ENCODE measurements around the gene SRPX.

SRPX gene, protein sequence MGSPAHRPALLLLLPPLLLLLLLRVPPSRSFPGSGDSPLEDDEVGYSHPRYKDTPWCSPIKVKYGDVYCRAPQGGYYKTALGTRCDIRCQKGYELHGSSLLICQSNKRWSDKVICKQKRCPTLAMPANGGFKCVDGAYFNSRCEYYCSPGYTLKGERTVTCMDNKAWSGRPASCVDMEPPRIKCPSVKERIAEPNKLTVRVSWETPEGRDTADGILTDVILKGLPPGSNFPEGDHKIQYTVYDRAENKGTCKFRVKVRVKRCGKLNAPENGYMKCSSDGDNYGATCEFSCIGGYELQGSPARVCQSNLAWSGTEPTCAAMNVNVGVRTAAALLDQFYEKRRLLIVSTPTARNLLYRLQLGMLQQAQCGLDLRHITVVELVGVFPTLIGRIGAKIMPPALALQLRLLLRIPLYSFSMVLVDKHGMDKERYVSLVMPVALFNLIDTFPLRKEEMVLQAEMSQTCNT

DNA sequence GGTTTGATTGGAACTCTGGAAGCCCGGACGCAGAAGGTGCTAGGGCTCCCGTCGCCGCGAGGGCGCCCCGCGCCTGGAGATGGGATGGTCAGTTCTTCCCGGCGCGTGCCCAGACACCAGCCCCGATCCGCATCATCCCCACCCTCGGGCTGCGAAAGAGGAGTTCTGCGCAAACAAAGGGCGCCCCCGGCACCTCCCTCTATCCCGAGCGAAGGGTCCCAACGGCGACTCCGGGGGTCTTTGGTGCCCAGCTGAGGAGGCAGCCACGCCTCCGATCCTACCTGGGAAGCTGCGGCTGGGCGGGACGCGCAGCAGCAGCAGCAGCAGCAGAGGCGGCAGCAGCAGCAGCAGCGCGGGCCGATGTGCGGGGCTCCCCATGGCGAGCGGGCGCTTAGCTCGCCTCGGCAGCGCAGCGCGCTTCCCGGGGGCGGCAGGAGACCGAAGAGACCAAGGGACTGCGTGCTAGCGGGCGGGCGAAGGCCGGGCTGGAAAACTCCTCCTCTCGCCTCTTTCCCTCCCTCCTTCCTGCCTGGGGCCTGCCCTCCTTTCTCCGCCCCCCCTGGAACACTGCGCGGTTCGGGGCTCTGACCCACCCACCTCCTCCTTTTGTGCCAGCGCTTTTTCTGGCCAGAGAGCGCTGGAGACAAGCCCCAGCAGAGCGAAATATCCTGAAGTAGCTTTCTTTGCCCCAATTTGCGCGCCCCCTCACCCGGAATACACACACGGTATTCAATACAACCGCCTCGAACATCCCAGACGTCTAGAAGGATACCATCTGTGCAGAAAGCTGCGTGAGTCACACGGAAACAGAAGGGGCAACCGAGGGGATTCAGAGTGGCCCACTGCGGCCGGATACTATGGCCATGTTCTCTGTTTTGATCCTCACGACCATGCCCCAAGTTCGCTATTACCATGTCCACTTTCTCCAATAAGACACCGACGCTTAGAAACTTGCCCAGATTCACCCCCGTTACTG lies at the start of gene SRPX:
Gene SRPX, minus strand, starts transcription at position 457 of the 976 bp plus-strand sequence. Its CDS starts 79 bp downstream, at position 378.
- no peak for DNase-seq (ENCODE audit: low read depth in 2 of 2)

DNA sequence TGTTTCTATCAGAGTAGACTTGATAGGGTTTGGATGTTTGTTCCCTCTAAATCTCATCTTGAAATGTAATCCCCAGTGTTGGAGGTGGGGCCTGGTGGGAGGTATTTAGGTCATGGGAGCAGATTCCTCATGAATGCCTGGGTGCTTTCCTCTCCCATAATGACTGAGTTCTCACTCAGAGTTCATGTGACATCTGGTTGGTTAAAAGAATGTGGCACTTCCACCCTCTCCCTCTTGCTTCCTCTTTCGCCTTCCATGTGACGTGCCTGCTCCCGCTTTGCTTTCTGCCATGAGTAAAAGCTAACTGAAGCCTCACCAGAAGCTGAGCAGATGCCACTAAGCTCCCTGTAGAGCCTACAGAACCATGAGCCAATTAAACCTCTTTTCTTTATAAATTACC lies 47.3 kb upstream of the SRPX start:
- no peak for DNase-seq (ENCODE audit: low read depth in 2 of 2)

- DNase-seq (ENCODE audit: low read depth in 2 of 2) = no peak
Measured at GRCh38 chrX:38262715-38263620, 42.3 kb upstream of the SRPX start.

DNA sequence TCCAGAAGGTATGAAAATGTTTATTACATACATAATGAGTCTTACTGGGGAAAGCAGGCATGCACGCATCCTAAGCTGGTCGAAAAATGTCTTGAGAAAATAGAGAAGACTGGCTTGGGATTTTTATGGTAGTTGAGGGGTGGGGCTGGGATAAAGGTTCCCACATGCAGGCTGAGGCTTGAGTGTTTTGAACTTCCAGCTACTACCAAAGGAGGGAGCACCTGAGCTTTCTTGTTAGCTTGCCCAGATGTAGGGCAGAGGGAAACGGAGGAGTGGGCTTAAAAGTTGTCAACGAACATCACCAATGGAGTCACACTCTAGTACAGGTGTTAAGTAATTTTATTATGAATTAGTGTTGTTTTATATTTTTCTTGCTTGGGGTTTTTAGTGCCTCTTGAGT lies 39.6 kb upstream of the SRPX start:
- DNase-seq (ENCODE audit: low read depth in 2 of 2) = no peak

- no peak for DNase-seq (ENCODE audit: low read depth in 2 of 2)
Measured at GRCh38 chrX:38256019-38256418, 35.3 kb upstream of the SRPX start.

DNA sequence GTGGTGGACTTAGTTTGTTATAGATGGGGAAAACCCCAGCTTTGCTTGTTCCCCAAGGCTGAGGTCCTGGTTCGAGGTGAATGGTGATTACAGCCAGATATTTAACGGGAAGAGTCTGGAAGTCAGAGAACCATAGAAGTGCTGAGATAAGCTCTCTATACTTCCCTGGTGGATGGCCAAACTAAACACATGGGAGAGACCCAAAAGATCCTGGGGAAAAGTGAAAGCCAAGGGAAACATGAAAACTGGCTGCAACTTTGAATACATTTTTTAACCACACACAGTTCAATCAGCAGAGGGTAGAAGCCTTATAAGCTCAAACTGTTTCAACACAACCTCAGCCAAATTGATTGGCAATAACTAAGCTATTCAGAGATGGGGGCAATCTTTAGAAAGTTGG lies 29.3 kb upstream of the SRPX start:
- DNase-seq (ENCODE audit: low read depth in 2 of 2) = no peak

DNA sequence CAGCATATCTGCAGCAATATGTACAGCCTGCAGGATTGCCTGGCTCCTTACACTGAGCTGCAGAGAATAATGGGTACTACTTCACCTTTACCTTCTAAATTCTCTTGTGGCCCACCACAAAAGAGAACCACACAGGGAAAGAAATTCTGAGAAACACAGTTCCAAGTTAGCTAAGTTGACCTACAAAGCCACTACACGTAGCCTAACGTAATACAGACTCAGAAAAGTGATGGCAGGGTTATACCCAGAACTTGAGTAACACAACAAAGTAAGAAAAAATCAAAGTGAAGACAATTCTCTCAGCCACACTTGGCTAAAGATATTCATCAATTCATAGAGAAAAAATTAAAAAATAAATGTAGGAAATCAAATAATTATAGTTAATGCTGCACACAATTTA lies 26.4 kb upstream of the SRPX start:
- no peak for DNase-seq (ENCODE audit: low read depth in 2 of 2)

GRCh38 chrX:38240541-38240940 lies 19.9 kb upstream of the SRPX start:
- DNase-seq (ENCODE audit: low read depth in 2 of 2) = no peak

DNA sequence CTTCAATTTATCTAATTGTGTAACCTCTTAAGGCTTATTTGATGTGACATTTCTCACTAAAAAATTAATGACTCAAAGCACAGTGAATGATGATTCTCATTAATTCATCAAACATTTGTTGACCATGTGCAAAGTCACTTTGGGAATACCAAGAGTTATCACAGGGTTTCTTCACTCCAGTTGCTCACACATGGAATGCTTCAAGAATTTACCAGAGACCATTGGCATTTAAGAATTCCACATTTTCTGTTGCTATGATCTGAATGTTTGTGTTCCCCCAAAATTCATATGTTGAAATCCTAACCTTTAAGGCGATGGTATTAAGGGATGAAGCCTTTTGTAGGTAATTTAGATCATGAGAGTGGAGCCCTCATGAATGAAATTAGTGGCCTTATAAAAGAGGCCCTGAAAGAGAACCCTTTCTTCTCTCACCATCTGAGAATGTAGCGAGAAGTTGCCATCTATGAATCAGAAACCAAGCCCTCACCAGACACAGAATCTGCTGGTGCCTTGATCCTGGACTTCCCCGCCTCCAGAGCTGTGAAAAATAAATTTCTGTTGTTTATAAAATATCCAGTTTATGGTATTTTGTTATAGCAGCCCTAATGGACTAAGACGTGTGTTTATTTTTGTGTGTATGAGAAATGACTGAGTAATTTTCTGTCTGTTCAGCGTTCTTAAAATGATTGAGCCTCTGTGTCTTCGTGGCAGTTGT lies 16.4 kb upstream of the SRPX start:
- DNase-seq (ENCODE audit: low read depth in 2 of 2) = no peak

DNA sequence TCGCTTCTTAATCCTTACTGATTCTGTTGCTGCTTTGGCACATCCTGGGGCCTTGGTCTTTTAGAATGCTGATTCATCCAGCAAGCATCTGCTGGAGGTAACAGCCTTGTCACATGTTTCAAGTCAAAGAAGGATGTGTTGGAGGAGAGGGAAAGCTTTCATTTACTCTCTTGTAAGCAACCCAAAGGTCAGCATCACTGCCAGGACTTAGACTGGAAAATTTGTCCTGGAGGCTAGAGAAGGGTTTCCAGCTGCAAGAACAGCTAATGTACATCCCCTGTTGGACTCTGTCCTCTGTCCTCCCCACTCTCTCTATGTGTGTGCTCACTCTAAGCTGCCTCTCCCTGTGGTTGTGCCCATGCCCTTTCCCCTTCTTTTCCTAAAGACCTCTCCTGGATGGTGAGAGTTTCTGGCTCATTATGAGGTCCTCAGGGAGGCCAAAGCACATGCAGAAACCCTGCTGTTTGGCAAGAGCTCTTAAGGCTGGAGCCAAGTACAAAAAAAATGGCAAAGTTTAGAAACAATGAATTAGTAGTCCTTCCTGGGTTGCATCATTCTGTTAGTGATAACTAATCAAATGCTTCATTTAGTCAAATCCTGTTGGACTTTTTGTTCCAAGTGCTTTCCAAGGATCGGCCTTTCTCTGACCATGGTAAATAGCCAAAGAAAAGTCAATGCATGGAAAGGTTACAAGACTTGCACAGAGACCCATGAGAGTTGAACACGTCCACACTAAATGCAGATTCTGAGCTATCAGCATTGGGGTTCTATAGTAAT lies 13.4 kb upstream of the SRPX start:
- no peak for DNase-seq (ENCODE audit: low read depth in 2 of 2)

DNA sequence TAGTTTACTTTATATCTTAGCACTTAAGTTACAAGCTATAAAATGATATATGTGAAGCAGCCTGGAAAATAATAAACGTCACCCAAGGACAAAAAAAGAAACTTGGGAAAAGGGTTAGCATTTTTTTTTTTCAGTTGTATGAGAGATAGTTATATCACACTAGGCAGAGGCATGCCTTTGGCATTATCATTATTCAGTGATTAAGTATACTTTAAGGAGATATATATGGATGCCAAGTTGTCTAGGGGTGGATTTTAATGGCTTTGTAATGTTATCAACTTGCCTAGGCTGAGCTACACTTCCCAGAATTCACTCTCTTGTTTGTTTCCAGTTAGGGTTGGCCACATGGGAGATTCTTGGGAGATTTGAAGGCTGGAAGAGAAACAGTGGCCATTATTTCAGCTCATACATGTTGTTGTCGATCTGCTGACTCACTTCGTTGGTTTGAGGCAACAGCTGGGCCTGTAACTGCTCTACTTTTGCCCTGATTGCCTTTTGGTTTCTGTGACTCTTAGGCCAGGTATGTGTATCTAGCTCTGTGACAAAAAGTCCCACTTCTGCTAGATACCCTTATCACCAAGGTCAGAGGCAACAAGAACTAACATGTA lies 11.5 kb upstream of the SRPX start:
- no peak for DNase-seq (ENCODE audit: low read depth in 2 of 2)

DNA sequence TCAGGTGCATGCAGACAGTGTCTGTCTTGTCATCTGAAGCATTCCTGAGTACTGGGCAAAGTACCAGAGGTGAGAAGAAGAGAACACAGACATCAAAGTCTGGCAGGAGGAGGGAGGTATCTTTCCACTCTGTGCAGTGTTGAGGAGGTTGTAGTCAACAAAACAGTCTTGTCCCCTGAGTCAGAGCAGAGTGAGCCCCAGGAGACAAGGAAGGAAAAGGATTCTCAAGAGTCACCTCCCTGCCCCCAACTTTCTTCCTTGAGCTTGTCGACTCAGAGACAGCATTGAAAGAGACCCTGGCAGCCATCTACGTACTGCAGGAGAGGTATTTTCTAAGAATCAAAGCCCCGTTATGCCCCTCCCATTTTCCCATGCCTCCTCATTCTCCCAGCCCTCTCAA lies 4.4 kb upstream of the SRPX start:
- no peak for DNase-seq (ENCODE audit: low read depth in 2 of 2)

- DNase-seq (ENCODE audit: low read depth in 2 of 2) = no peak
Measured at GRCh38 chrX:38224160-38224559, 3.5 kb upstream of the SRPX start.

GRCh38 chrX:38221391-38221929 lies 789 bp upstream of the SRPX start:
- no peak for DNase-seq (ENCODE audit: low read depth in 2 of 2)

GRCh38 chrX:38220024-38220414 lies 652 bp downstream of the SRPX start:
- no peak for DNase-seq (ENCODE audit: low read depth in 2 of 2)

- DNase-seq (ENCODE audit: low read depth in 2 of 2) = no peak
Measured at GRCh38 chrX:38216642-38217041, 4.0 kb downstream of the SRPX start.

DNA sequence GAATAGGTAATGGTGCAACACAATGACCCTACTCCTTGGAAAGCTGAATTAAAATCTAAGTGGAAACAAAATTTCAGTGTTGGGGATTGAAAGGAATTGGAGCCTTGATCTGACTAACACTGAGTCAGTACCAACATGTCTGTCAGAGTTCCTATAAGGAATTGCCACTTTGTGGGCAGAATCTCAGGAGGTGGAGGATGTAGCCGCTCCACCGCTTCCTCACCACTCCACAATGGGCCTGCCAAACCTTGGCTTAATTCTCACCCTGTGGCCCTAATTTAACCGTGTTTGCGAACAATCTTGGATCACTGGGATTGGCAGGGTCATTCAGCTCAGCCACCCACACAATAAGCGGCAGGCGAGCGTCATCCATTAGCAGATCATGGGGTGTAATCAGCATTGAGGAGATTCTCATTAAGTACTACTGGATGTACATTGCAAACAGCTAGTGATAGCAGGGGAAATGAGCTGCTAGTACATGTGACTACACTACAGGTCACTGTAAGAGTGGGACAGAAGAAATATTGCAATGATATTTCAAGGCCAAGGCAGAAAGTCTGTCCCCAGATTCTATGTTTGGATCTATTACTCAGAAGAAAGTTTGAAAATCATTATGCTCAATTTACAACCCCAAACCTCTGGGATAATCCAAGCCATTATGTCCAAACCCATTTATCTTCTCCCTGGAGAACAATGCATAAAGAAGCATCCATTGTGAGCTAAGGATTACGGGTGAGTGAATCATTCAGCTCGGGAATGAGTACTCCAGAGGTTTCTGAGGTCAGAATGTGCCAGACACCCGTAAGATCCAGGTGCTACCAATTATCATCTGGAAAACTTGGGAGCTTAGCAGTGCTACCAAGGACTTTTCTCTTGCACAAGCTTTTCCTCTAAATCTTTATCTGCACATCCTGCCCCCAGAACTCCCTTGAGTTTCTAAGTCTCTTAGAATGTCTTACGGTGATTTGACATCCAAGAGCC lies 5.8 kb downstream of the SRPX start:
- no peak for DNase-seq (ENCODE audit: low read depth in 2 of 2)

- DNase-seq (ENCODE audit: low read depth in 2 of 2) = no peak
Measured at GRCh38 chrX:38214044-38214443, 6.6 kb downstream of the SRPX start.
